Gastrocnemius medialis (tissue), 4 donors: ENCODE data around the gene SPDYC.

Experiments used
- CTCF ChIP-seq, 5 experiments: fragments of 450-650 bp in 3 of 5; fragments of 200-600 bp in 2 of 5; sonication (generic) in 2 of 5; IDR thresholded peaks in 4 of 5; conservative IDR thresholded peaks in 1 of 5; 1 replicate in 4 of 5; 2 replicates in 1 of 5; pipeline ENCODE4 v1.5.1; 2016 to 2019; ENCODE audit warnings: antibody characterized with exemption in 5 of 5, mild to moderate bottlenecking in 3 of 5, moderate library complexity in 3 of 5
- POLR2A ChIP-seq, 2 donors: fragments of 450-650 bp; IDR thresholded peaks; one replicate each; pipeline ENCODE4 v1.6.1; 2017; ENCODE audit warnings: antibody characterized with exemption in 2 of 2, mild to moderate bottlenecking in 2 of 2, moderate library complexity in 2 of 2

GRCh38 chr11:65204143-65204542 is 34.1 kb downstream of the SPDYC start:
- TF ChIP-seq POLR2A (IDR thresholded peaks at IDR 0.05), result no peak
- no peak for TF ChIP-seq CTCF (IDR thresholded peaks at IDR 0.05 in 4 of 5, conservative IDR thresholded peaks at IDR 0.05 in 1 of 5)
